Measurements from ENCODE around the gene GADD45B. TPM values are rescaled to one million over a fixed set of nuclear protein-coding genes. Genes with fewer than 3 reads are reported as not detected.

The GADD45B gene
- total RNA-seq, 1 experiment from 2014 or later: 16.2 TPM

DNA sequence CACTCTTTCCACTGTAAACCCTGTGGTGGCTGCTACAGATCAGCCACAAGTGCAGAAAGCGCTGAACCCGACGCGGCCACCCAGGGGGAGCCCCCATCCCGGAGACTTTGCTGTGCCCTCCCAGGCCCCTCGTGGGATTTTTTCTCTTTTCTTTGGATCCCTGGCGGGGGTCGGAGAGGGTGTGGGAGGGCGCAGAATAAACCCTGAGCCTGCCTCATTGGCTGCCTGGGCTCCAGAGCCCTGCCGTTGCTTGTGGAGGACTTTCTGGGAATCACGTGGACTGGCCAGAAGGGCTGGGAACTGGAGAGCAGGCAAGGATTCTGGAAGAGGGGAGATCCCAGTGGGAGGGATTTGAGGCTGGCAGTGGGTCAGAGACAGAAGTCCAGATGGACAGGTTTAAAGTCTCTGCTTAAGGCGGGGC lies 24.9 kb downstream of the GADD45B start:
- Histone ChIP-seq H2AK5ac (ENCODE audit: insufficient read length, low read length) (no peak overlapping the region), H3K27ac (ENCODE audit: insufficient read length, low read depth, low read length) (no peak overlapping the region), H3K18ac (ENCODE audit: insufficient read length, low read depth, low read length) (no peak overlapping the region), H3T11ph (ENCODE audit: low read length) (no peak overlapping the region), H3K9me3 (ENCODE audit: control insufficient read depth, low read depth, low read length) (no peaks in the 10 kb centered on the region), H2BK12ac (ENCODE audit: insufficient read length, low read depth, low read length) (no peak overlapping the region), H3K4ac (ENCODE audit: low read depth, low read length) (no peak overlapping the region), H3K23ac (ENCODE audit: insufficient read length, low read depth, low read length) (no peak overlapping the region), H3K79me1 (ENCODE audit: insufficient read depth, low read depth, low read length, poor library complexity, severe bottlenecking) (no peaks in the 10 kb centered on the region), H2AFZ (ENCODE audit: low read length) (no peak overlapping the region), H2BK15ac (ENCODE audit: low read depth, low read length) (no peak overlapping the region), H3K56ac (ENCODE audit: insufficient read length, low read depth, low read length) (no peak overlapping the region), H3K4me1 (ENCODE audit: insufficient read depth, low read length) (peaks cover 2% of the 10 kb centered on the region), H2BK5ac (ENCODE audit: insufficient read length, low read length) (no peak overlapping the region), H4K8ac (replicated peaks; ENCODE audit: insufficient read length, low read depth, low read length) (no peak overlapping the region), H4K20me1 (ENCODE audit: control insufficient read depth, insufficient read depth, insufficient read length) (no peaks in the 10 kb centered on the region), H3K14ac (ENCODE audit: insufficient read depth, low read length) (no peak overlapping the region; the same call in 1 of the 2 replicates), H3K79me2 (ENCODE audit: insufficient read depth, low read length) (no peaks in the 10 kb centered on the region), H3K9ac (ENCODE audit: extremely low read depth, insufficient read length, low read length) (no peak overlapping the region), H2BK20ac (ENCODE audit: low read depth, low read length, poor library complexity, severe bottlenecking) (no peak overlapping the region), H3K4me2 (ENCODE audit: insufficient read depth, insufficient read length, low read length) (no peak overlapping the region), H4K91ac (ENCODE audit: insufficient read length, low read depth, low read length) (no peak overlapping the region), H4K5ac (ENCODE audit: insufficient read length, low read depth, low read length) (no peak overlapping the region), H2BK120ac (ENCODE audit: low read depth, low read length, poor library complexity, severe bottlenecking) (no peak overlapping the region), H3K27me3 (ENCODE audit: insufficient read depth, low read length) (no peaks in the 10 kb centered on the region), H3K23me2 (ENCODE audit: insufficient read length, low read depth, low read length, poor library complexity, severe bottlenecking) (no peaks in the 10 kb centered on the region)
- no peak for DNase-seq
- TF ChIP-seq, protein P1, sequence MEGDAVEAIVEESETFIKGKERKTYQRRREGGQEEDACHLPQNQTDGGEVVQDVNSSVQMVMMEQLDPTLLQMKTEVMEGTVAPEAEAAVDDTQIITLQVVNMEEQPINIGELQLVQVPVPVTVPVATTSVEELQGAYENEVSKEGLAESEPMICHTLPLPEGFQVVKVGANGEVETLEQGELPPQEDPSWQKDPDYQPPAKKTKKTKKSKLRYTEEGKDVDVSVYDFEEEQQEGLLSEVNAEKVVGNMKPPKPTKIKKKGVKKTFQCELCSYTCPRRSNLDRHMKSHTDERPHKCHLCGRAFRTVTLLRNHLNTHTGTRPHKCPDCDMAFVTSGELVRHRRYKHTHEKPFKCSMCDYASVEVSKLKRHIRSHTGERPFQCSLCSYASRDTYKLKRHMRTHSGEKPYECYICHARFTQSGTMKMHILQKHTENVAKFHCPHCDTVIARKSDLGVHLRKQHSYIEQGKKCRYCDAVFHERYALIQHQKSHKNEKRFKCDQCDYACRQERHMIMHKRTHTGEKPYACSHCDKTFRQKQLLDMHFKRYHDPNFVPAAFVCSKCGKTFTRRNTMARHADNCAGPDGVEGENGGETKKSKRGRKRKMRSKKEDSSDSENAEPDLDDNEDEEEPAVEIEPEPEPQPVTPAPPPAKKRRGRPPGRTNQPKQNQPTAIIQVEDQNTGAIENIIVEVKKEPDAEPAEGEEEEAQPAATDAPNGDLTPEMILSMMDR (conservative IDR thresholded peaks at IDR 0.05): no peak
- WGBS (ENCODE audit: extremely low coverage, insufficient read length, low lambda C conversion rate): no CpG with 5 or more reads among the region's 12 CpGs
- Mint-ChIP-seq H3K4me1 (peaks cover 17 to 23% of the 10 kb centered on the region in 2 experiments), H3K27ac (no peak overlapping the region; a peak in 1 of 7 replicates), H3K36me3 (ENCODE audit: insufficient read depth in 1 of 3, low read depth in 3 of 3) (no peaks in the 10 kb centered on the region), H3K9me3 (no peaks in the 10 kb centered on the region; a peak in 1 of 5 replicates), H3K27me3 (ENCODE audit: low read depth) (peaks cover 13% of the 10 kb centered on the region), H3K4me3 (no peak overlapping the region)

All from H9 (cell line).